ENCODE measurements around the gene TOMM6.

Gene TOMM6

GRCh38 chr6:41787219-41787917, at the start of gene TOMM6:
TOMM6 (plus strand) TSS chr6:41787694; CDS start chr6:41787698, 4 bp downstream.
- in situ Hi-C loops (cut with MboI; ENCODE audit: low sequenced_read_pairs) = loop anchor here (10.0 kb wide), 1 partner anchor 257 kb away; no protein-coding TSS in a partner anchor

- in situ Hi-C loops (cut with MboI; ENCODE audit: low sequenced_read_pairs) = no loop called here
Measured at GRCh38 chr6:41739041-41739440, 48.5 kb upstream of the TOMM6 start.

GRCh38 chr6:41740366-41741162, 46.9 kb upstream of the TOMM6 start:
- in situ Hi-C loops (cut with MboI; ENCODE audit: low sequenced_read_pairs) = no loop called here

- in situ Hi-C loops (cut with MboI; ENCODE audit: low sequenced_read_pairs) = no loop called here
Measured at GRCh38 chr6:41741625-41742490, 45.6 kb upstream of the TOMM6 start.

- in situ Hi-C loops (cut with MboI; ENCODE audit: low sequenced_read_pairs) = no loop called here
Measured at GRCh38 chr6:41743406-41744235, 43.9 kb upstream of the TOMM6 start.

GRCh38 chr6:41744236-41744787, 43.2 kb upstream of the TOMM6 start:
- in situ Hi-C loops (cut with MboI; ENCODE audit: low sequenced_read_pairs) = no loop called here

GRCh38 chr6:41746107-41746506, 41.4 kb upstream of the TOMM6 start:
- in situ Hi-C loops (cut with MboI; ENCODE audit: low sequenced_read_pairs) = no loop called here

- in situ Hi-C loops (cut with MboI; ENCODE audit: low sequenced_read_pairs) = no loop called here
Measured at GRCh38 chr6:41747256-41748101, 40.0 kb upstream of the TOMM6 start, which contains the start of gene PGC. PGC (minus strand) TSS chr6:41747397; CDS start chr6:41747334, 63 bp downstream.

GRCh38 chr6:41748102-41748477, 39.4 kb upstream of the TOMM6 start:
- in situ Hi-C loops (cut with MboI; ENCODE audit: low sequenced_read_pairs) = no loop called here

- in situ Hi-C loops (cut with MboI; ENCODE audit: low sequenced_read_pairs) = no loop called here
Measured at GRCh38 chr6:41748542-41748941, 39.0 kb upstream of the TOMM6 start.

GRCh38 chr6:41750374-41750773, 37.1 kb upstream of the TOMM6 start:
- in situ Hi-C loops (cut with MboI; ENCODE audit: low sequenced_read_pairs) = no loop called here

- in situ Hi-C loops (cut with MboI; ENCODE audit: low sequenced_read_pairs) = no loop called here
Measured at GRCh38 chr6:41755895-41756294, 31.6 kb upstream of the TOMM6 start.

GRCh38 chr6:41756354-41756753, 31.1 kb upstream of the TOMM6 start:
- in situ Hi-C loops (cut with MboI; ENCODE audit: low sequenced_read_pairs) = no loop called here

- in situ Hi-C loops (cut with MboI; ENCODE audit: low sequenced_read_pairs) = no loop called here
Measured at GRCh38 chr6:41757271-41757670, 30.2 kb upstream of the TOMM6 start.

- in situ Hi-C loops (cut with MboI; ENCODE audit: low sequenced_read_pairs) = no loop called here
Measured at GRCh38 chr6:41757931-41758640, 29.4 kb upstream of the TOMM6 start.

GRCh38 chr6:41758641-41759035, 28.9 kb upstream of the TOMM6 start:
- in situ Hi-C loops (cut with MboI; ENCODE audit: low sequenced_read_pairs) = no loop called here

- in situ Hi-C loops (cut with MboI; ENCODE audit: low sequenced_read_pairs) = no loop called here
Measured at GRCh38 chr6:41759106-41759904, 28.2 kb upstream of the TOMM6 start.
